ENCODE results near the gene ADGRD1.

- TF ChIP-seq CTCF (IDR thresholded peaks at IDR 0.05), result no peak
- no peak for TF ChIP-seq POLR2A (IDR thresholded peaks at IDR 0.05)
These were observed 31.2 kb upstream of the ADGRD1 start for GRCh38 chr12:130922511-130922953.

Measured in breast epithelium (tissue), 3 donors.